HT-29 (cell line): ENCODE data around the gene HRCT1. TPM values are rescaled to one million over a fixed set of nuclear protein-coding genes. Genes with fewer than 3 reads are reported as not detected.
A peak's percentile ranks its signal among the peaks of the same experiment; 100 is the strongest.
"Not testable (repeated sequence)": the region's sequence is repeated elsewhere in the genome, so short reads cannot be mapped to it uniquely, and the experiment has no call there.

Experiments used
- DNase-seq: peaks from one replicate; pipeline ENCODE4 v3.0.0-alpha.2; 2015; ENCODE audit warnings: low spot score
- total RNA-seq: library from RNA; depleted of rRNA; stranded (reverse); fragments of >200 nt; shearing (Covaris generic); gene quantifications from 2 replicates; pipeline ENCODE4 v1.2.3, GENCODE V29; 2014

Gene HRCT1
- total RNA-seq, 1 experiment from 2014 or later, result 7.7 TPM

- DNase-seq, result no peak
These were observed 9.4 kb upstream of the HRCT1 start for GRCh38 chr9:35896570-35896969.

GRCh38 chr9:35897376-35898099 lies 8.5 kb upstream of the HRCT1 start:
- DNase-seq, result not testable (repeated sequence)

DNA sequence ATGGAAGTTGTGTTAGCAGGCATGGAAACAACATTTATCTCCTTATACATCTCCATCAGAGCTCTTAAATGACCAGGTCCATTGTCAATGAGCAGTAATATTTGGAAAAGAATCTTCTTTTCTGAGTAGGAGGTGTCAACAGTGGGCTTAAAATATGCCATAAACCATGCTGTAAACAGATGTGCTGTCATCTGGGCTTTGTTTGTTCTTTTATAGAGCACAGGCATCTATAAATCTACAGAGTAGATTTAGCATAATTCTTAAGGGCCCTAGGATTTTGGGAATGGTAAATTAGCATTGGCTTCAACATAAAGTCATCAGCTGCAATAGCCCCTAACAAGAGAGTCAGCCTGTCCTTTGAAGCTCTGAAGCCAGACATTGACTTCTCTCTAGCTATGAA lies 7.7 kb upstream of the HRCT1 start:
- DNase-seq, result no peak

DNA sequence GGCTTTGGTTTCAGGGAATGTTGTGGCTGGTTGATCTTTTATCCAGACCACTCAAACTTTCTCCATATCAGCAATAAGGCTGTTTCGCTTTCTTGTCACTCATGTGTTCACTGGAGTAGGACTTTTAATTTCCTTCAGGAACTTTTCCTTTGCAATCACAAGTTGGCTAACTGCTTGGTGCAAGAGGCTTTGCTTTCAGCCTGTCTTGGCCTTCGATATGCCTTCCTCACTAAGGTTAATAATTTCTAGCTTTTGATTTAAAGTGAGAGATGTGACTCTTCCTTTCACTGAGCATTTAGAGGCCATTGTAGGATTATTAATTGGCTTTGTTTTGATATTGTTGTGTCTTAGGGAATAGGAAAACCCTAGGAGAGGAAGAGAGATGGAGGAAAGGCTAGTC lies 7.0 kb upstream of the HRCT1 start:
- DNase-seq, result no peak

- peak; percentile 89 for DNase-seq
These were observed 3.0 kb upstream of the HRCT1 start for GRCh38 chr9:35903049-35903448.

DNA sequence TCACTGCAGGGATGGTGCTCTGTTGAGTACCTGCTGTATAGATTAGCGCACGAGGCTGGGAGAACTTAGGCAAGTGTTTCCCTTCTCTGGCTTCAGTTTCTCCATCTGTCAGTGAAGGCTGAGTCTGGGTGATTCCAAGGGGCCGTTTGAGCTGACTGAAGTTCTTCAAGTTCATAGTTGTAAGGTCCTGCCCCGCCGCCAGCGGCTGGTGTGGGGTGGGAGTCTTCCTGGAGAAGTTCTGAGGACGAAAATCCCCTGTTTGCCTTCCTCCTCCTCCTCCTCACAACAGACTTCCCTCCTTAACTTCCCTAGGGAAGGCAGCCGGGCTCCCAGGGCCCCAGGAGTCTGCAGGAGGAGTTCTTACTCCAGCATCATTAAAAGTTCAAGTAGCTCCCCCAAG lies 1.7 kb upstream of the HRCT1 start:
- no peak for DNase-seq

DNA sequence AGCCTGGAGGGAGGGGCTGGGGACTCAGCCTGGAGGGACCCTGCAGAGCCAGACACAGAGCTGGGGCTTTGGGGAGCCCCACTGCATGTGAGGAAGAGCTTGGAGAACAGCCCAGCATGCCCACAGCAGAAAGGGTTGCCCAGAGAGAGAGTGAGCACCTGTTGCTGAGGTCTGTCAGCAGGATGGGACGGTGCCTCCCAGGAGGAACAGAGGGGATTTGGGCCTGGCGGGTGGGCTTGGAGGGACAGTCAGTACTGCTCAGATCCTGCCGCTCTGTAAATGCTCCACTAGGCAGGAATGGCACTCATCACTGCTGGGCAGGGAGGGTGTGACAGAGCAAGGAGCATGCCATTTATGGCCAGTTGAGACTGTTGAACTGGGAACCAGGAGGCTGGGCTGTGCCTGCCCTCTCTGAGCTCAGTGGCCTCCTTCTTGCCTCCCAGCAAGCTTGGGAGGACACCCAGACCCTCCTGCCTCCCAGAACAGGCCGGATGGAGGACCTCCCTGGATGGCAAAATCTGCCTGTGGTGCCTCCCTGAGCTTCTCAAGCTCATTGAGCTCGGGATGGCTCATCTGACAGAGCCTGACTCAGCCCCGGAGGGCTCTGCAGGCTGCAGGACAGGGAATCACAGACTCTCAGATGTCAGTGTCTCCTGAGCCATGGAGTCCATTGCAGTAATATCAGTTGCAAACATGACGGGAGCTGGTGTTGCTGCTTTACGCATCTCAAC lies 786 bp upstream of the HRCT1 start:
- no peak for DNase-seq

GRCh38 chr9:35906923-35907699 lies 1.1 kb downstream of the HRCT1 start:
- DNase-seq, result peak; percentile 47

GRCh38 chr9:35907711-35908503 lies 1.9 kb downstream of the HRCT1 start:
- DNase-seq, result peak; percentile 93

DNA sequence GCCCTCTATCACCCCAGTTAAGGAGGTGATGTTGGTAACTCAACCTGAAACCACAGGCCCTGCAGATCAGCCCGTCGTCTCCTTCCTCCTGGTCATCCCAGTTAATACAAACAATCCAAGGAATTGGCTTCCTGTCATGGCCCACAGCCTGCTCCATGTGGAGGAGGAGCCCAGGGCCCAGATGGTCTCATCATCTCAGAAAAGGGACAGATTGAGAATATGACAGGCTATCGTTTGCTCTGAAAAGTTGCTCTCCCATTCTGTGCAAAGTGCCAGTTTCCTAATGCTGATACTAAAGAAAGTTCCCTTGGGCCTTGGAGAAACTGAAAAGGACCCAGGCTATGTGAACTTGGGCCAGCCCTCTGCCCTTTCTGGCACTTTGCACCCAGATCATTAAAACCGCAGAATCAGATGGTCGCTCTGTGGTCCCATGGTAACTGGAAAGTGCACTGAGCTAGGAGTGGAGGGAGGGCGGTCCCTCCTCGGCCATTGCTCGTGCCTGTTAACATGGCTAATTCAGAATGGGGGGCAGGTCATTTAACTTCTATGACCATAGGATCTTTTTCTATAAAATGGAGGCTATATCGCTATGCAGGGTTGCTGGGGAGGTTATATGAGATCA lies 2.6 kb downstream of the HRCT1 start:
- DNase-seq, result no peak

GRCh38 chr9:35909274-35909673 lies 3.3 kb downstream of the HRCT1 start, which contains the start of gene SPAAR:
SPAAR (plus strand) TSS chr9:35909490; CDS start chr9:35910464, 974 bp downstream.
- no peak for DNase-seq

DNA sequence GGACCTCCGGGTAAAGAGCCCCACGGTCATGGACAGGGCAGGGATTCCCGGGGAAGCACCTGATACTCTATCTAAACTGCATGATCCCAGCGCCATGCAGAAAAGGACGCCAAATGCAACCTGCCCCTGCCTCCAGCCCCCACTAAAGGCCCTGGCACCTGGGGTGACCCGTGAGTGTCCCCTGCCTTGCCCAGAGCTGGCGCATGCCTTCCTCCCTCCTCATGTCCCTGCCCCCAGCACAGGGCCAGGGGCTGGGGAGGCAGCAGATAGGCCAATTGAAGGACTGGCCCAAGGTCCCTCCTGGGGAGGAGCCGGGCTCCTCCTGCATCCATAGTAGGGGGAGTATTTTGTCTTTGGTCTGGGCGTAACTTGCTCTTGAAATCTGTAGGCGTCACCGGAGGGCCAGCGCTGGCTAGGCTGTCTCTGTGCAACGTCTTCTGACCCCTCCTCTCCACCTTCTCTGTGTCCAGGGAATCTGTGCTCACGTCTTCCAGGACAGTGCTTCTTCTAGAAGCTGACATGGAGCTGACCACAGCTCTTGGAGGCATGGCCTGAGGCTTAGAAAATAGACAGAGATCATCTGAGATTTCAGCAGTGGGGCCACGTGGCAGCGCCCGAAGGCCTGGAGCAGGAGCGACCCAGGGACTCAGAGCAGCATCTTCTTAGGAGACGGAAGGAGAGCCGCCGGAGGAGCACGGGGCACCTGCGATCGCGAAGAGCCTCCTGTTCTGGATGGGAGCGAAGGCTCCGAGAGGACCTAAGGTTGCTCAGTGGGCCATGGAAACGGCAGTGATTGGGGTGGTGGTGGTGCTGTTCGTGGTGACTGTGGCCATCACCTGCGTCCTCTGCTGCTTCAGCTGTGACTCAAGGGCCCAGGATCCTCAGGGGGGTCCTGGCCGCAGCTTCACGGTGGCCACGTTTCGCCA lies 3.9 kb downstream of the HRCT1 start:
- DNase-seq, result no peak

DNA sequence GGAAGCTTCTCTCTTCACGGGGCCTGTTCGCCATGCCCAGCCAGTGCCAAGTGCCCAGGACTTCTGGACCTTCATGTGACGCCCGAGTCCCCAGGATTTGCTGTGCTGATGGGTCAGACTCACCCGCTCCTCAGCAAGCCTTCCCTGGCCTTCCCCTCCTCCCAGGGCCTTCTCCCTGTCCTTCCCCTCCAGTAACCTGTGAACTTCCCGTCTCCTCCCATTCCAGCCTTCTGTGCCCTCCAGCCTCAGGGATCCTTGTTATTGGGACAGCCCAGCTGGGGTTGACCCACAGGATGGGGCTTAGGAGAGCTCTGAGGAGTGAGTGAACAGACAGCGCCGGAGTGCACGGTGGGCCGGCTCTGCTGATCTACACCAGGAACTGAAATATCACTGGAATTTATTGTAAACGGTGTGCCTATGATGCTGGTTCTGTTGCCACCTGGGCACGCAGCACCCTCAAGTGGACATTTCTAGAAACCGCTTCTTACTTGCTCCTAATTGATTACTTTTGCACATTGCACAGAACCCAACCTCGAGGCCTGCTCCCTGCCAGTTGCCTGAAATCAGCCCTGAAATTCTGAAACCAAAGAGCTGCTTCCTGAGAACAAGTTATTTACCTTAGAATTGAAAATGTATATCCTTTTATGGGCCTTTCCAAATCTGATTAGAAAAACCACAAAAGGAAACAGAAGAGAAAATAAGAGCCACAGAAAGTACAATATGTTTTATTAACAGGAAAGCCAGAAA lies 4.8 kb downstream of the HRCT1 start:
- DNase-seq, result peak; percentile 89

- no peak for DNase-seq
These were observed 5.7 kb downstream of the HRCT1 start for GRCh38 chr9:35911690-35912089.

DNA sequence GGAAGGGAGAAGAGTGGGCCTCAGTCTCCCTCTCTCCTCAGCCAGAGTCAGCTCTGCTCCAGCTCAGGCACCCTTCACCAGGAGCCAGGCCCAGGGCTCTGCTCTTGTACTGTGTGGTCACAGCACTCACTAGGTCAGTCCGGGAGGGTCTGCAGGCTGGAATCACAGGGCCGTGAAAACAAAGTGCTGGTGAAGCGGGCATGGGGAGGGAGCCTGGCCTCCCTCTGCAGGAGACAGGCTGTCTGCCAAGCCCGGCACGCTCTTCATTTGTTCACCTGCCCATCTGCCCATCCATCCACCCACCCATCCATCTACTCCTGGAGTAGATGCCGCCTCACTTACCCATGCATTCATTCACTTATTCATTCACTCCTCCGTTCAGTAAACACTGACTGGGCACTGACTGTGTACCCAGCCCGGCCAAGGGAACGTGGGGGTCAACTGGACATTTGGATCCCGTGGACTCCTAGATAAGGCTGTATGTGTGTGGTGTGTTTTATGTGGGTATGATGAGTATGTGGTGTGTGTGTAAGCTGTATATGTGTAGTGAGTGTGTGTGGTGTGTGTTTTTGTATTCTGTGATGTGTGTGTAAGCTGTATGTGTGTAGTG lies 6.9 kb downstream of the HRCT1 start:
- DNase-seq, result no peak

- DNase-seq, result not testable (repeated sequence)
These were observed 7.4 kb downstream of the HRCT1 start for GRCh38 chr9:35913429-35913828.

GRCh38 chr9:35914301-35914807 lies 8.4 kb downstream of the HRCT1 start:
- peak; percentile 68 for DNase-seq

- DNase-seq, result peak; percentile 70
These were observed 9.8 kb downstream of the HRCT1 start for GRCh38 chr9:35915681-35916294.
